Measurements from ENCODE around the gene MAPK12. TPM values are rescaled to one million over a fixed set of nuclear protein-coding genes. Genes with fewer than 3 reads are reported as not detected.

MAPK12 gene
- polyA plus RNA-seq, 1 donor from 2014 or later = 36.7 TPM

GRCh38 chr22:50268655-50269113 lies 7.2 kb upstream of the MAPK12 start:
- Histone ChIP-seq H3K27me3 (ENCODE audit: insufficient read depth, low read depth, low read length) (no peaks in the 10 kb centered on the region), H3K4me2 (ENCODE audit: low read length) (no peak overlapping the region), H3F3A (ENCODE audit: insufficient read depth, low read length, poor library complexity, severe bottlenecking) (no peaks in the 10 kb centered on the region), H3K9ac (ENCODE audit: low read length) (no peak overlapping the region), H3K4me3 (ENCODE audit: low read length) (no peak overlapping the region), H4K20me1 (ENCODE audit: insufficient read depth) (no peaks in the 10 kb centered on the region), H2AFZ (ENCODE audit: low read depth, low read length) (no peak overlapping the region), H3K9me3 (ENCODE audit: low read length) (no peaks in the 10 kb centered on the region), H3K9me2 (ENCODE audit: insufficient read depth, low read length) (no peaks in the 10 kb centered on the region), H3K36me3 (ENCODE audit: insufficient read depth, low read length) (no peaks in the 10 kb centered on the region), H3K79me2 (replicated peaks; ENCODE audit: insufficient read depth, low read length) (no peaks in the 10 kb centered on the region), H3K27ac (ENCODE audit: low read length) (no peak overlapping the region)
- TF ChIP-seq RAD21 (conservative IDR thresholded peaks at IDR 0.05) (no peak), REST (IDR thresholded peaks at IDR 0.05; ENCODE audit: borderline replicate concordance) (no peak), EZH2 (IDR thresholded peaks at IDR 0.05; ENCODE audit: borderline replicate concordance, insufficient read depth, low read length, poor library complexity, severe bottlenecking) (no peak), CTCF (IDR thresholded peaks at IDR 0.05; ENCODE audit: poor library complexity, severe bottlenecking) (no peak), EP300 (conservative IDR thresholded peaks at IDR 0.05; ENCODE audit: poor library complexity, severe bottlenecking) (no peak), SMC3 (conservative IDR thresholded peaks at IDR 0.05; ENCODE audit: poor library complexity) (no peak)

GRCh38 chr22:50267591-50268390 lies 6.3 kb upstream of the MAPK12 start:
- no peak overlapping the region for H3K27ac ChIP-seq (ENCODE audit: low read length)
- H3K9me3 ChIP-seq (ENCODE audit: low read length) = no peaks in the 10 kb centered on the region
- TF ChIP-seq CTCF (IDR thresholded peaks at IDR 0.05; ENCODE audit: poor library complexity, severe bottlenecking) = no peak
- no peak for TF ChIP-seq SMC3 (conservative IDR thresholded peaks at IDR 0.05; ENCODE audit: poor library complexity)
- TF ChIP-seq EP300 (conservative IDR thresholded peaks at IDR 0.05; ENCODE audit: poor library complexity, severe bottlenecking) = no peak
- no peak for TF ChIP-seq TAF1 (IDR thresholded peaks at IDR 0.05; ENCODE audit: low read depth)
- no peak for TF ChIP-seq EZH2 (IDR thresholded peaks at IDR 0.05; ENCODE audit: borderline replicate concordance, insufficient read depth, low read length, poor library complexity, severe bottlenecking)
- no peak for TF ChIP-seq RAD21 (conservative IDR thresholded peaks at IDR 0.05)
- no peak for TF ChIP-seq MXI1 (conservative IDR thresholded peaks at IDR 0.05; ENCODE audit: poor library complexity, severe bottlenecking)
- no peak for TF ChIP-seq POLR2AphosphoS5 (IDR thresholded peaks at IDR 0.05)
- TF ChIP-seq REST (IDR thresholded peaks at IDR 0.05; ENCODE audit: borderline replicate concordance) = no peak
- no peaks in the 10 kb centered on the region for H4K20me1 ChIP-seq (ENCODE audit: insufficient read depth)
- no peaks in the 10 kb centered on the region for H3K79me2 ChIP-seq (replicated peaks; ENCODE audit: insufficient read depth, low read length)
- no peaks in the 10 kb centered on the region for H3F3A ChIP-seq (ENCODE audit: insufficient read depth, low read length, poor library complexity, severe bottlenecking)
- H2AFZ ChIP-seq (ENCODE audit: low read depth, low read length) = no peak overlapping the region
- H3K4me2 ChIP-seq (ENCODE audit: low read length) = no peak overlapping the region
- no peaks in the 10 kb centered on the region for H3K36me3 ChIP-seq (ENCODE audit: insufficient read depth, low read length)
- no peaks in the 10 kb centered on the region for H3K27me3 ChIP-seq (ENCODE audit: insufficient read depth, low read depth, low read length)
- no peaks in the 10 kb centered on the region for H3K9me2 ChIP-seq (ENCODE audit: insufficient read depth, low read length)
- H3K9ac ChIP-seq (ENCODE audit: low read length) = no peak overlapping the region
- H3K4me3 ChIP-seq (ENCODE audit: low read length) = no peak overlapping the region
